HT-29 (cell line): ENCODE measurements around the gene VWA1. TPM values are rescaled to one million over a fixed set of nuclear protein-coding genes. Genes with fewer than 3 reads are reported as not detected.
"Not testable (repeated sequence)": the region's sequence is repeated elsewhere in the genome, so short reads cannot be mapped to it uniquely, and the experiment has no call there.

ENCODE experiments used
- DNase-seq: peaks from one replicate; pipeline ENCODE4 v3.0.0-alpha.2; 2015; ENCODE audit warnings: low spot score
- total RNA-seq: library from RNA; depleted of rRNA; stranded (reverse); fragments of >200 nt; shearing (Covaris generic); gene quantifications from 2 replicates; pipeline ENCODE4 v1.2.3, GENCODE V29; 2014

VWA1 gene
- total RNA-seq, 1 experiment from 2014 or later: 232 TPM

DNA sequence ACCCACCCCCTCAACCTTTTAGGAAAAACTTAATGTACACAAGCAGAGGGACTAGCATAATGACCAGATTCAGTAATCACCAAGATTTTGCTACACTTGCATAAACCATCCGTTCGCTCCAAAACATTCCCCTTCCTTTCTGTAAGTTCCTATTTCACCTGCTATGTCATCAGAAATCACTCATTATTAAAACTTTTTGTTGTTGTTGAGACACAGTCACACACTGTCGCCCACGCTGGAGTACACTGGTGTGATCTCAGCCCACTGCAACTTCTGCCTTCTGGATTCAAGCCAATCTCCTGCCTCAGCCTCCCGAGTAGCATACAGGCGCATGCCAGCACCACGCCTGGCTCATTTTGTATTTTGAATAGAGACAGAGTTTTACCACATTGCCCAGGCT is 31.8 kb upstream of the VWA1 start:
- DNase-seq: no peak

DNA sequence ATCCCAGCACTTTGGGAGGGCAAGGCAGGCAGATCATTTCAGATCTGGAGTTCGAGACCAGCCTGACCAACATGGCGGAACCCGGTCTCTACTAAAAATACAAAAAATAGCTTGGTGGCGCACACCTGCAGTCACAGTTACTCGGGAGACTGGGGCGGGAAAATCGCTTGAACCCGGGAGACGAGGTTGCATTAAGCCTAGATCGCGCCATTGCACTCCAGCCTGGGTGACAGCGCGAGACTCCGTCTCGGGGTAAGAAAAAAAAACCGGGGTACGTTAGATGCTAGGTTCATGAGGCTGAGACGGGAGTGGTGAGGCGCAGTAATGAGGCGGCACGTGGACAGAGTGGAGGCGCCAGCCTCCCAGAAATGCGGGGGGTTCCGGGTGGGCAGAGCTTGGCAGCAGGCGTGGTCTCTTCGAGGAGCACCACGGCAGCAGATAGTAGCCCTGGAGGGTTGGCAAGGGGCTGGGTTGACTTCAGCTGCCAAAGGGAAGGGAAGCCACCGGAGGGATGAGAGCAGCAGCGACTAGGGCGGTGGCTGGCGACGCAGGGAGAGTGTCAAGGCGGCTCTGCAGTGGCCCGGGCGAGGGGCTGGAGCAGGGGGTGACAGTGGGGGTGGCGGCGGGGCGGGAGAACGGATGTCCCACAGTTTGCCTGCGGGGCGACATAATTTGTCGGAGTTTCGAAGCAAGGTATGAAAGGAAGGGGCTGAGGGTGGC is 29.2 kb upstream of the VWA1 start:
- DNase-seq: no peak

DNA sequence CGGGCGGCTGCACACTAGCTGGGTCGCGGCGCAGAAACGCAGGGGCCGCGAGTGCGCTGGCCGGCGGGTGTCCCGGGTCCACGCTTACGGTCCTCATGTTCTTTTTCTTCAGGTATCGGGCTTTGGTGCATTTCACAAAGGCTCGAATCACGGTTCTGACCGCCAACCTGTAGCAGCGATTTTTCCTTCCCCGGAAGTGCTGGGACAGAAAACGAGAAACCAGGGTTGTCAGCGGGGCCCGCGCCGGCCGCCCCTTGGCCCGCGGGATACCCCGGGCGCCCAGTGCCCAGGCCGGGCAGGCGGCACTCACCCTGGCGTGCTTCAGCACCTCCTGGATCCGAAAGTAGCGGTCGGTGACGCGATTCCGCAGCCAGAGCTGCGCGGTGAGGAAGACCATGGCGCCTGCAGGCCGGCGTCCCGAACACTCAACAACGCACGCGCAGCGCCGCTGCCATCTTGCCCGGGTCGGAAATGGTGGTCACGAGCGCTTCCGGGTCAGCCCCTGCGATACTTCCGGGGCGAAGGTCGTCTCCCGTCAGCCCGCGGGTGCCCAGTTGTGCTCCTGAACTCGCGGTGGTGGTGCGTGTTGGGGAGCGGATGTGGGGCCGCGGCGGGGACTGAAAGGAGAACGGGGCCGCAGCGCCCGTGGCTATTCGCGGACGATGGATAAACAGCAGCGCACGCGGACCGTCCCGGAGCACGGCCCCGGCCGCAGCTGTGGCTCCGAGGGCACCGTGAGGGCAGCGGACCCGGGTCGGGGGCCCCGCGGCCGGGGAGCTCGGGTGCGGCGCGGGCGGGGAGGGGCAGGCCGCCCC is 28.5 kb upstream of the VWA1 start, which contains the start of gene MRPL20:
Gene MRPL20, minus strand, starts transcription at position 473 of the 815 bp plus-strand sequence. Its CDS starts 76 bp downstream, at position 397.
- peak; percentile 93 for DNase-seq

DNA sequence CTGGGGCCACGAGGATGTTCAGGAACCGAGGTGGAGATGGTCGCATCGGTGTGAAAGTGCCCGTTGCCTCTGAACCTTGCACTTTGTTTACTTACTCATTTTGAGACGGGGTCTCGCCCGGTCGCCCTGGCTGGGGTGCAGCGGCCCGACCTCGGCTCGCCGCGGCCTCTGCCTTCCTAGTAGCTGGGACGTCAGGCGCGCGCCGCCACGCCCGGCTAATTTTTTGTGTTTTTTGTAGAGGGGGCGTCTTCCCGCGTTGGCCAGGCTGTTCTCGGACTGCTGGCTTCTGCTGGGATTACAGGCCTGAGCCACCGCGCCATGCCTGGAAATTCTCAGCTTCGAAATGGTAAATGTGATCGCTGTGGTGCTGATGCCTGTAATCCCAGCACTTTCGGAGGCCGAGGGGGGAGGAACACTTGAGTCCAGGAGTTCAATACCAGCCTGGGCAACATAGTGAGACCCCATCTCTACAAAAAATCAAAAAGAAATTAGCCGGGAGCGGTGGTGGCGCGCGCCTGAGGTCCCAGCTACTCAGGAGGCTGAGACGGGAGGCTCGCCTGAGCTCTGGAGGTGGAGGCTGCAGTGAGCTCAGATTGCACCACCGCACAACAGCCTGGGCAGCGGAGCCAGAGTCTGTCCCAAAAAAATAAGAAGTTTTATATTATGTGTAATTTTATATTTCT is 27.7 kb upstream of the VWA1 start:
- peak; percentile 53 for DNase-seq

DNA sequence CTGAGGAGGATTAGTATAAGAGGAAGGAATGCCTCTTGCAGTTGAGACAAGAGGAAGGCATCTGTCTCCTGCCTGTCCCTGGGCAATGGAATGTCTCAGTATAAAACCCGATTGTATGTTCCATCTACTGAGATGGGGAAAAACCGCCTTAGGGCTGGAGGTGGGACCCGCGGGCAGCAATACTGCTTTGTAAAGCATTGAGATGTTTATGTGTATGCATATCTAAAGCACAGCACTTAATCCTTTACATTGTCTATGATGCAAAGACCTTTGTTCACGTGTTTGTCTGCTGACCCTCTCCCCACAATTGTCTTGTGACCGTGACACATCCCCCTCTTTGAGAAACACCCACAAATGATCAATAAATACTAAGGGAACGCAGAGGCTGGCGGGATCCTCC is 25.3 kb upstream of the VWA1 start:
- DNase-seq: not testable (repeated sequence)

DNA sequence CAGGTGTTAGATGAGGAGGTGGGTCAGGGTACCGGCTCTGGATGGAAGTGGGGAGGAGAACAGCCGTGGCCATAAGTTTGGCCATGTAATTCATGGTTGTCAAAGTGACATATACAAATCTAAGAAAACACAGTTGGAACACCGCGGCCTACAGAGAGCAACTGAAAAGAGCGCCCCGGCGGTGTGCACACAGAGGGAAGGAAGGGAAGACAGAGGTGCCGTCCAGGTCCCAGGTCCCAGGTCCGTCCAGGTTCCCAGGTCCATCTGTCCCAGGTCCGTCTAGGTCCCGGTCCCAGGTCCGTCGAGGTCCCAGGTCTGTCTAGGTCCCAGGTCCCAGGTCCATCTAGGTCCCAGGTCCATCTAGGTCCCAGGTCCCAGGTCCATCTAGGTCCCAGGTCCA is 23.9 kb upstream of the VWA1 start:
- DNase-seq: no peak

DNA sequence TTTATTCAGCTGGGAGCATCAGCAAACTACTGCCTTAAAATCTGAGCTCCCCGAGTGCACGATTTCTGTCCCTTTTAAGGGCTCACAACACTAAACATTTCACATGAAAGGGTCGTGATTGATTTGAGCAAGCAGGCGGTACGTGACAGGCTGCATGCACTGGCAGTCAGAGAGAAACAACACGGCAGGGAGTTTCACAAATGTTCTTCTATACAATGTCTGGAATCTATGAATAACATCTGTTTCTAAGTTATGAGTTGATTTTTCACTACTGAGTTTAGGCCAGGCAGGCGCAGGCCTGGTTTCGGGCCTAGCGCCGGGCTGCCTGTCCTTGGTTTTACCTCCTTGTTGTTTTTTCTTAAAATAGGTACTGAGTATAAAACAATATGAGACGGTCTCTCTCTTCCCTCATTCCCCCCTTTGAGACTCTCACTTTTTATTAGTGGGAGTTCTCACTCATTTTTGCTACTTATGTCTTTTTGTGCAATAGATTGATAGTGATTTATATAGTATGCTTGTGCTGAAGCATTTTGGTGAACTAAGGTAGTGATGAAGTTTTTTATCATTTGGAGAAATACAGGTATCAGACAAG is 23.1 kb upstream of the VWA1 start:
- not testable (repeated sequence) for DNase-seq

DNA sequence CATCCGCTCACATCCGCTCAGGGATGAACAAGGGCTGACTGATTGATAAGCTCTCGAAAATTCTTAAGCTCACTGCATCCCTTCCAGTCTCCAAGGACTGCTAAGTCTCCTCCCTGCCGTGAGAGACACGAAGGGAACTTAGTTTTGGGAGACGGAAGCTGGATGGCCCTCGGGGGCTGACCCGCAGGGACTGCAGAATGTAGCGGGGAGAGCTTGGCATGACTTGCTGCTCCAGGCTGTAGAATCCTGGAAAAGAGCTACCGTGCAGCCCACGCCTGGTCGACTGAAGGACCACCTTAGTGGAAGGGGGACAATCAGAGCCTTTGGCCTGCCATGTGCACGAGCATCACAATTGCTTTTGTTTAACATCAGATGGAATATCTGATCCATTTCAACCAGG is 19.7 kb upstream of the VWA1 start:
- no peak for DNase-seq

DNA sequence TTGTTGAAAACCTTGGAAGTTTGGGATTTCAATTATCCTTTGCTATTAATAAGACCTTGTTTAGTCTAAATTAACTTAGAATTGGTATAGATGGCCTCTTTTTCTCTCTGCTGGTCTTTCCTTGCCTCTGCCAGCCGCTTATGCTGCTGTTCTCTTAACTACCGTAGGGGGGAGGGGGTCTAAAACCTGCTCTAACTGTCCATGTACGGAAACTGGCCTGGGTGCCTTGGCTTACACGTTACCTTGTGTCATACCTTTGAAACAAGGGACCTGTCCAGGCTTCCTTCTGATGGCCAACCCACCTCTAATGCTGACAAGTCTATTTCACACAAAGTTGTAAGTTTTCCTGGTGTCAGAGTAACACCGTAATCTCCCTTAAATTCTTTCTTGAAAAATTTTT is 18.1 kb upstream of the VWA1 start:
- DNase-seq: peak; percentile 25

DNA sequence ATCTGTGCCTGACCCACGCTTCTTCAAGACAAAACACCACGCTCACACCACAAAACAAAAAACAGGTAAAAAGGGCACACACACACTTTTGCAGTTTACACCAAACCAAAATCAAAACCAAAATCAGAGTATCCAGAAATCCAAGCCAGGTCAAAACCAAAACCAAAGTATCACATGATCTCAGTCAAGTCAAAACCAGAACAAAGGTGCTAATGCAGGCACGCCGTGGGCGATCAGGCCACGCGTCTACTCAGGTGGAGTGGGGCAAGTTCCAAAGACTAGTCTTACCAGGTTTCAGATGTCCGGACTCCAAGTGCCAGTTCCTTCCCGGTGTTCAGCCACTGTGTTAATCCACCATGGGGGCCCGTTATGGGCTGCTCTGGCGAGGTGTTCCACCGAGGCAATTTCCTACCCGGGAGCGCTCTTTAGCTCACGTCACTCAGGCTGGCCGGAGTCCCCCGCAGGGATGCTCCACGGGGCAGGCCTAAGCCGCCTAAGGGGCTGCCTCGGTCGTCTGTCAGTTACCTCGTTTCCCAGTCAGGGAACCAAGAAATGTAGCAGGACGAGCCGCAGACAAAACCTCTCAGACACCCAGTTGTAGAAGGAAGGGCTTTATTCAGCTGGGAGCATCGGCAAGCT is 17.5 kb upstream of the VWA1 start:
- not testable (repeated sequence) for DNase-seq

DNA sequence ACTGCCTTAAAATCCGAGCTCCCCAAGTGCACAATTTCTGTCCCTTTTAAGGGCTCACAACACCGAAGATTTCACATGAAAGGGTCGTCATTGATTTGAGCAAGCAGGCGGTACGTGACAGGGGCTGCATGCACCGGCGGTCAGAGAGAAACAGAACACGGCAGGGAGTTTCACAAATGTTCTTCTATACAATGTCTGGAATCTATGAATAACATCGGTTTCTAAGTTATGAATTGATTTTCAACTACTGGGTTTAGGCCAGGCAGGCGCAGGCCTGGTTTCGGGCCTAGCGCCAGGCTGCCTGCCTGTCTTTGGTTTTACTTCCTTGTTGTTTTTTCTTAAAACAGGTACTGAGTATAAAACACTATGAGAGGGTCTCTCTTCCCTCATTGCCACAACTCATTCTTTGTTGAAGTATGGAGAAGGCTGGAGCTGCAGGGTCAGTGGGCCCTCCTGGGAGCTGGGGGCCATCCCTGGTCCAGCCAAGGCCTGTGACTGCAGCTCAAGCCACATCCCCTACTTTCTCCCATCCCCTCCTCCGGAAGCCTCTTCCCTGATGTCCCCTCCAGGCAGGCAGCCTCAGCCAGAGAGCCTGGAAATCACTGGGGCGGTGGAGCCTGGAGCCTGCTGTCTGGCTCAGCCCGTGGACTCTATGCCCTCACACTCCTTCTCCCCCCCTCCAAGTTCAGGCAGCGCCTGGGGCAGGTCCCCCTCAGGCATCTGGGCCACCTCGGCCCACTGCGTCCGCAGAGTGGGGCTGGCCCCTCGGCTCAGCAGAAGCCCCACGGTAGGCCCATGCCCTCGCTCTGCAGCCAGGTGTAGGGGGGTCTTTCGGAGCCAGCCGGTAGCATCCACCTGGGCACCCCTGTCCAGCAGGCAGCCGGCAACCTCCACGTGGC is 16.8 kb upstream of the VWA1 start:
- no peak for DNase-seq

DNA sequence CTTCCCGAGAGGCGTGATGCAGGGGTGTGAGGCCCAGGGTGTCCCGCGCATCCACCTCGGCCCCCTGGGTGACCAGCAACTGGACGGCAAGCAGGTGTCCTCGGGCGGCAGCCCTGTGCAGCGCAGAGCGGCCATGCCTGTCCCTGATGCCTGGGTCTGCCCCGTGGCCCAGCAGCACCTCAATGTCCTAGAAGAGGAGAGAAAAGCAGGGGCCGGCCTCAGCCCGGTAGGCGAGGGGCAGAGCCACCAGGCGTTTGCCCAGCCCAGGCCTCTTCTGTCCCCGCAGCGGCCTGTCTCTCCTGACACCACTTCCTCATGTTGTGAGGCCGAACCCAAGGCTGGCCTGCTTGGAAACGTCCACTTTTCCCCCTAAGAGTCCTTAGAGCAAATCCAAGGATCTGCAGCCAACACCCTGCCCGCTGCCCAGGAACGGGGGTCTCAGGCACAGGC is 16.1 kb upstream of the VWA1 start:
- no peak for DNase-seq

DNA sequence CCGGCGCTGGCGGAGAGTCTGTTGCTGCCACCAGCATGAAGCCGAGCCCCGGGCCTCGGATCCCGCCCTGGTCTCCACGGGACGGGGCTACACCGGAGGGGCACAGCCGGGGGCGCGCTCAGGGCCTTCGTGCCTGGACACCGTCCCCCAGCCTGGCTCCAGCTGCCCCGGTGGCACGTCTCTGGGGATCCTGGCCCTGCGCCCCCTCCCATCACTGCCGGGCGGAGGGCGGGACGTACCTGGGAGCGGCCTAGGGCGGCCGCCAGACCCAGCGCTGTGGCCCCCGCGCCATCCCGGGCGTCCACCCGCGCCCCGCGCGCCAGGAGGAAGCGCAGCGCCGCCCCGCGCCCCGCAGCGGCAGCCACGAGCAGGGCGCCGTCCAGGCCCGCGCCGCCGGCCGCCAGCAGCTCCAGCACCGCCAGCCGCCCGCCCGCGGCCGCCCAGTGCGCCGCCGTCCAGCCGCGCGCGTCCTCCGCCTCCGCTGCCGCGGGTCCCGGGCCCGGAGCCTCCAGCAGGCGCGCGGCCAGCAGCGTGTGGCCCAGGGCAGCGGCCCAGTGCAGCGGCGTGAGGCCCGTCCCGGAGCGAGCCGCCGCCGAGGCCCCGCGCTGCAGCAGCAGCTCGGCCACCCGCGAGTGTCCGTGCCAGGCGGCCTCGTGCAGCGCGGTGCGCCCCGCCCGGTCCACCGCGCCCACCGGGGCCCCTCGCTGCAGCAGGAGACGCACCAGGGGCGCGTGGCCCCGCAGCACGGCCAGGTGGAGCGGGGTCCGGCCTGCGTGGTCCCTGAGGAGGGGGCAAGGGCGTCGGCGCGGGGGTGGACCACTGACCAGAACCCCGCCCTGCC is 15.5 kb upstream of the VWA1 start:
- DNase-seq: no peak

DNA sequence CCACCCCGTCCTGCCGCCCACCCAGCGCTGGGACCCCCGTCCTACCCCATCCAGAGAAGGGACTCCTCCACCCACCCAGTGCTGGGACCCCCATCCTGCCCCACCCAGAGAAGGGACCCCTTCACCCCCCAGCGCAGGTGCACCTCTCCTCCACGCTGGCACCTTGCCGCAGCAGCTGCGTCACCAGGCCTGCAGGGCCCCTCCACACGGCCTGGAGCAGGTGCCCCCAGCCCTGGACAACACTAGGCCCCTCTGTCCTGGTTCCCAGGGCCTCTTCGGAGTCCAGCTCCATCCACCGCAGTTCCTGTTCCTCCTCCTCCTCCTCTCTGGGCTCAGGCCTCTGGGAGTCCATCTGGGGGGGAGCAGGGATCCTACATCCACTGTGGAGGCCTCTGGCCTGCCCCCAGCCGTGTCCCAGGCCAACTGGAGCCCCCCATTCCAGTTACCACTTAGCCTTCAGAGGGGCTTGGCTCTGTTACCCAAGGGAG is 14.8 kb upstream of the VWA1 start:
- DNase-seq: no peak

DNA sequence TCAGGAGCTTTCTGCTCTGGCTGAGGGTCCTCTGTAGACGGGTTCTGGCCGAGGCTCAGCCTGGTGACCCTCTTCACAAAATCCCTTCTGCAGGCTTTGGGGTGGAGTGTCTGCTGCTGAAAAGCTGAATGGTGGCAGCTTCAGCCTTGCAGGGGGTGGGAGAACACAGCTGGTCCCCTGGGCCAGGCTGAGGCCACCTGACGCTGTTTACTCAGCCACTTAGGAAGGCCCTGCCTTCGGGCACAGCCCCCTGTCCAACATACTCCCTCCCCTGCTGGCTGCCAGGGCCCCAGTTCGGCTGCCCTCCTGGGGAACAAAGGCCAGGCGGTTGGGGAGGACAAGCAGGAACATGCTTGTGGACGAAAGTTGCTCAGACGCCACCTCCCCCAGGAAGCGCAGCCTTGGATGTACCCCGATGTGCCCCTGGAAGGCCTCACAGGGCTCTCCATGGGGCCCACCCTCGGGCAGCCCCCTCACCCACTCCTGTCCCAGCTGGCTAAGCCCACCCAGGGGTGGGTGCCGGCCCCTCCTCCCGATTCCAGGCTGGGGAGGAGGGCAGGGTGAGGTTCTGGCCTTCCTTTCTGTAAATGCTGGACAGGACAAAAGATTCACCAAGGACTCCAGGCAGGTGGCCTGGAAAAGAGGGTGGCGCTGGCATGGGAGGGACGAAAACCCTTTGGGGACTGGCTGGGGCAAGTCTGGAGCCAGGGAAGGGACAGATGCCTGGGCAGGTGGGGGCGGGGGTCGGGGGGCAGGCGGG is 14.2 kb upstream of the VWA1 start, which contains the start of gene ANKRD65:
Gene ANKRD65, minus strand, starts transcription at position 130 of the 760 bp plus-strand sequence. CDS start 271 bp downstream, outside the sequence.
- DNase-seq: no peak

DNA sequence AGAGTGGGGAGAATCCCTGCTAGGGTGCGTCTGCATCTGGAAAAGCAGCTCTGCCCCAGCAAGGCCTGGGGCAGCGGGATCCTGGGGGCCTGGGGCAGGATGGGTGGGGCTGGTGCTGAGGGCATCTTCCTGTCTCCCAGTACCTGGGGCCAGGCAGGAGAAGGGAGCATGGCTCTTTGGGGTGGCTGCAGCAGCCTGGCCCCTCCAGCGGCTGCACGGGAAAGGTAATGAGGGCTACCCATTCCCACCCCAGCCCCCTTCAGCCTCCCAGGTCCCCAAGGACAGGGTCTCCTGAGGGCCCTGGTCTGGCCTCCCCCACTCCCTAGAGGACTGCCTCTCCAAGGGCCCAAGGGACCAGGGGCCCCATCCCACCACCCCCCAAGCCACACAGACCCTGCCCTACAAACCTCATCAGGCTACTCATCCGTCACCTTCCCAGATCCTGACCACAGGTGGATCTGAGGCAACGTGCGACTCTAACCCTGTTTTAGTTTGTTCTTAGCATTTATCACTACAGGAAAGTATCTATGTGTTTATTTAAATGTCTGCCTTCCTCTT is 13.5 kb upstream of the VWA1 start:
- no peak for DNase-seq

DNA sequence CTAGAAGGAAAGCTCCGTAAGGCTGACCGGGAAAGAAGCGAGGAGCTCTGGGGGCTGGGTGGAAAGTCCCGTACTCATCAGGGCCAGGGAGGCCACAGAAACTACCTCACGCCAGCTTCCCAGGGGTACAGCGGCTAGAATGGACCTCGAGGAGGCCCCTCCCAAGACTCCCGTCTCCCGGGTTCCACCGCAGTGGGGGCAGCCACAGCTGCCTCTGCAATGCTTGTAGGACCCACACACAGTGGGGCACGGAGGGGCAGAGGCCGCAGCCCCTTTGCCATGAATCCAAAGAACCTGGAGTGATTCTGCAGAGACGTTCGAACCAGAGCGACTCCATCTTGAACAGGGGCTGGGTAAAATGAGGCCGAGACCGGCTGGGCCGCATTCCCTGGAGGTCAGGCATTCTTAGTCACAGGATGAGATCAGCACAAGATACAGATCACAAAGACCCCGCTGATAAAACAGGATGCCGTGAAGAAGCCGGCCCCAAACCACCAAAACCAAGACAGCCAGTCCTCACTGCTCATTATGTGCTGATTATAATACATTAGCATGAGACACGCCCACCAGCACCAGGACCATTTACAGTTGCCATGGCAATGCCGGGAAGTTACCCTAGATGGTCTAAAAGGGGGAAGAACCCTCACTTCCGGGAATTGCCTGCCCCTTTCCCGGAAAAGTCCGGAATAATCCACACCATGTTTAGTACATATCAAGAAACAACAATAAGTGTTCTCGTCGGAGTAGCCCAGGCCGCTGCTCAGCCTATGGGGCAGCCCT is 12.8 kb upstream of the VWA1 start:
- no peak for DNase-seq
